Dendritic cell treated with granulocyte-macrophage colony-stimulating factor and Interleukin-4, amounts not matched to agents 40 ng/mL and 50 ng/mL, for 4 days (primary cell): Measurements from ENCODE around the gene HDDC2.

ENCODE experiments used
- H3K27ac Mint-ChIP-seq: one replicate; pipeline ENCODE4 v1.8.0; 2022; ENCODE audit warnings: mild to moderate bottlenecking, mixed read lengths
- H3K27me3 Mint-ChIP-seq: one replicate; pipeline ENCODE4 v1.8.0; 2022; ENCODE audit warnings: mild to moderate bottlenecking, mixed read lengths
- H3K36me3 Mint-ChIP-seq: one replicate; pipeline ENCODE4 v1.8.0; 2022; ENCODE audit warnings: low read depth, mixed read lengths
- H3K4me1 Mint-ChIP-seq: one replicate; pipeline ENCODE4 v1.8.0; 2022; ENCODE audit warnings: low read depth, mixed read lengths
- H3K4me3 Mint-ChIP-seq: one replicate; pipeline ENCODE4 v1.8.0; 2022; ENCODE audit warnings: mild to moderate bottlenecking, moderate library complexity, mixed read lengths
- H3K9me3 Mint-ChIP-seq: one replicate; pipeline ENCODE4 v1.8.0; 2022; ENCODE audit warnings: mixed read lengths
- intact Hi-C: fragments of 100-400 bp; cut with micrococcal nuclease; formaldehyde crosslinking; loops from one replicate; pipeline ENCODE4 v1.15.0; 2022

Gene HDDC2

GRCh38 chr6:125252891-125253290 is 48.9 kb downstream of the HDDC2 start:
- no peaks in the 10 kb centered on the region for H3K4me1 Mint-ChIP-seq
- no peak overlapping the region for H3K27ac Mint-ChIP-seq
- no peaks in the 10 kb centered on the region for H3K9me3 Mint-ChIP-seq
- H3K36me3 Mint-ChIP-seq: no peaks in the 10 kb centered on the region
- intact Hi-C loops: no loop called here
- peaks cover 1% of the 10 kb centered on the region for H3K27me3 Mint-ChIP-seq
- H3K4me3 Mint-ChIP-seq: no peak overlapping the region

- H3K27me3 Mint-ChIP-seq: peaks cover 1% of the 10 kb centered on the region
- H3K36me3 Mint-ChIP-seq: no peaks in the 10 kb centered on the region
- H3K4me1 Mint-ChIP-seq: no peaks in the 10 kb centered on the region
- H3K9me3 Mint-ChIP-seq: no peaks in the 10 kb centered on the region
- no peak overlapping the region for H3K4me3 Mint-ChIP-seq
- intact Hi-C loops: no loop called here
- no peak overlapping the region for H3K27ac Mint-ChIP-seq
Observed at GRCh38 chr6:125251516-125252220, 50.1 kb downstream of the HDDC2 start.

- no peaks in the 10 kb centered on the region for H3K4me1 Mint-ChIP-seq
- no peak overlapping the region for H3K27ac Mint-ChIP-seq
- H3K4me3 Mint-ChIP-seq: no peak overlapping the region
- H3K27me3 Mint-ChIP-seq: peaks cover 1% of the 10 kb centered on the region
- intact Hi-C loops: no loop called here
- H3K36me3 Mint-ChIP-seq: no peaks in the 10 kb centered on the region
- H3K9me3 Mint-ChIP-seq: no peaks in the 10 kb centered on the region
Observed at GRCh38 chr6:125250511-125250910, 51.3 kb downstream of the HDDC2 start.

- intact Hi-C loops: no loop called here
- H3K27ac Mint-ChIP-seq: no peak overlapping the region
Observed at GRCh38 chr6:125248136-125248535, 53.6 kb downstream of the HDDC2 start.

GRCh38 chr6:125246566-125246965 is 55.2 kb downstream of the HDDC2 start:
- Mint-ChIP-seq H3K27ac (no peak overlapping the region), H3K36me3 (no peaks in the 10 kb centered on the region), H3K4me1 (no peaks in the 10 kb centered on the region), H3K9me3 (peaks cover 21% of the 10 kb centered on the region), H3K27me3 (no peaks in the 10 kb centered on the region), H3K4me3 (no peak overlapping the region)
- intact Hi-C loops: no loop called here

More at GRCh38 chr6:125248136-125248535, 53.6 kb downstream of the HDDC2 start:
- Mint-ChIP-seq H3K9me3 (peaks cover 5% of the 10 kb centered on the region), H3K27me3 (peaks cover 1% of the 10 kb centered on the region), H3K36me3 (no peaks in the 10 kb centered on the region), H3K4me3 (no peak overlapping the region), H3K4me1 (no peaks in the 10 kb centered on the region)

GRCh38 chr6:125245523-125246264 is 56.1 kb downstream of the HDDC2 start:
- H3K36me3 Mint-ChIP-seq: no peaks in the 10 kb centered on the region
- intact Hi-C loops: no loop called here
- H3K27me3 Mint-ChIP-seq: no peaks in the 10 kb centered on the region
- no peaks in the 10 kb centered on the region for H3K4me1 Mint-ChIP-seq
- no peak overlapping the region for H3K4me3 Mint-ChIP-seq
- H3K9me3 Mint-ChIP-seq: peaks cover 29% of the 10 kb centered on the region
- H3K27ac Mint-ChIP-seq: no peak overlapping the region

GRCh38 chr6:125245109-125245508 is 56.7 kb downstream of the HDDC2 start:
- H3K4me1 Mint-ChIP-seq: no peaks in the 10 kb centered on the region

GRCh38 chr6:125237764-125238163 is 64.0 kb downstream of the HDDC2 start:
- no peaks in the 10 kb centered on the region for H3K36me3 Mint-ChIP-seq
- no peak overlapping the region for H3K4me3 Mint-ChIP-seq
- H3K4me1 Mint-ChIP-seq: peaks cover 5% of the 10 kb centered on the region
- H3K27me3 Mint-ChIP-seq: no peaks in the 10 kb centered on the region
- peaks cover 36% of the 10 kb centered on the region for H3K9me3 Mint-ChIP-seq
- intact Hi-C loops: no loop called here
- no peak overlapping the region for H3K27ac Mint-ChIP-seq

More at GRCh38 chr6:125245109-125245508, 56.7 kb downstream of the HDDC2 start:
- intact Hi-C loops: no loop called here
- Mint-ChIP-seq H3K9me3 (peaks cover 35% of the 10 kb centered on the region), H3K36me3 (no peaks in the 10 kb centered on the region), H3K27ac (no peak overlapping the region), H3K27me3 (no peaks in the 10 kb centered on the region), H3K4me3 (no peak overlapping the region)

- H3K27ac Mint-ChIP-seq: no peak overlapping the region
- intact Hi-C loops: no loop called here
- H3K4me3 Mint-ChIP-seq: no peak overlapping the region
- H3K27me3 Mint-ChIP-seq: no peaks in the 10 kb centered on the region
- H3K9me3 Mint-ChIP-seq: peaks cover 26% of the 10 kb centered on the region
- peaks cover 5% of the 10 kb centered on the region for H3K4me1 Mint-ChIP-seq
- H3K36me3 Mint-ChIP-seq: no peaks in the 10 kb centered on the region
Observed at GRCh38 chr6:125236536-125237327, 65.0 kb downstream of the HDDC2 start.

- H3K27ac Mint-ChIP-seq: no peak overlapping the region
- H3K4me3 Mint-ChIP-seq: no peak overlapping the region
- intact Hi-C loops: no loop called here
- no peaks in the 10 kb centered on the region for H3K36me3 Mint-ChIP-seq
- no peaks in the 10 kb centered on the region for H3K9me3 Mint-ChIP-seq
- H3K4me1 Mint-ChIP-seq: peaks cover 5% of the 10 kb centered on the region
- H3K27me3 Mint-ChIP-seq: no peaks in the 10 kb centered on the region
Observed at GRCh38 chr6:125233202-125233601, 68.6 kb downstream of the HDDC2 start.

- Mint-ChIP-seq H3K27ac (no peak overlapping the region), H3K4me3 (no peak overlapping the region), H3K9me3 (no peaks in the 10 kb centered on the region)
Observed at GRCh38 chr6:125232466-125232865, 69.3 kb downstream of the HDDC2 start.

GRCh38 chr6:125231574-125232343 is 70.0 kb downstream of the HDDC2 start:
- no peak overlapping the region for H3K4me3 Mint-ChIP-seq
- H3K4me1 Mint-ChIP-seq: peaks cover 3% of the 10 kb centered on the region
- no peaks in the 10 kb centered on the region for H3K9me3 Mint-ChIP-seq
- intact Hi-C loops: no loop called here
- H3K27me3 Mint-ChIP-seq: no peaks in the 10 kb centered on the region
- no peak overlapping the region for H3K27ac Mint-ChIP-seq
- H3K36me3 Mint-ChIP-seq: no peaks in the 10 kb centered on the region

More at GRCh38 chr6:125232466-125232865, 69.3 kb downstream of the HDDC2 start:
- intact Hi-C loops: no loop called here
- Mint-ChIP-seq H3K4me1 (peaks cover 5% of the 10 kb centered on the region), H3K36me3 (no peaks in the 10 kb centered on the region), H3K27me3 (no peaks in the 10 kb centered on the region)

GRCh38 chr6:125231133-125231532 is 70.6 kb downstream of the HDDC2 start:
- no peaks in the 10 kb centered on the region for H3K9me3 Mint-ChIP-seq
- intact Hi-C loops: no loop called here
- no peak overlapping the region for H3K4me3 Mint-ChIP-seq
- no peak overlapping the region for H3K27ac Mint-ChIP-seq
- no peaks in the 10 kb centered on the region for H3K4me1 Mint-ChIP-seq
- H3K27me3 Mint-ChIP-seq: no peaks in the 10 kb centered on the region
- no peaks in the 10 kb centered on the region for H3K36me3 Mint-ChIP-seq
